PC-9 (cell line): ENCODE measurements around the gene SPOP. TPM values are rescaled to one million over a fixed set of nuclear protein-coding genes. Genes with fewer than 3 reads are reported as not detected.

Experiments used
- BruUV-seq: library from RNA; stranded (reverse); fragments of 400-500 nt; replicated peaks from 2 replicates; lab custom pipeline; 2021; lab: Mats Ljungman, UMichigan
- CTCF ChIA-PET: fragments of 300-600 bp; sonication (Branson Sonifier 250); formaldehyde crosslinking; loops from one replicate; lab custom pipeline; 2022; ENCODE audit warnings: antibody characterized with exemption; lab: Charles Lee
- POLR2A ChIA-PET: fragments of 300-600 bp; sonication (Branson Sonifier 250); formaldehyde crosslinking; loops from one replicate; lab custom pipeline; 2022; ENCODE audit warnings: antibody characterized with exemption; ENCODE audit not compliant: unreplicated experiment; lab: Charles Lee
- DNase-seq, 2 experiments: peaks; one replicate each; pipeline versions ENCODE4 v3.0.0 to v3.0.0-alpha.2; 2015 to 2022; ENCODE audit warnings: mixed read lengths in 1 of 2
- H2AFZ ChIP-seq: fragments of 200-600 bp; sonication (generic); 2 replicates; pipeline ENCODE4 v1.8.1; 2017; ENCODE audit warnings: antibody characterized with exemption
- H3F3A ChIP-seq: fragments of 200-600 bp; sonication (generic); 2 replicates; pipeline ENCODE4 v1.8.1; 2017; ENCODE audit warnings: antibody characterized with exemption, mild to moderate bottlenecking, low read depth; ENCODE audit not compliant: insufficient read depth
- H3K27ac ChIP-seq: fragments of 200-600 bp; sonication (generic); 2 replicates; pipeline ENCODE4 v1.6.1; 2016; ENCODE audit warnings: mixed run types
- H3K27me3 ChIP-seq: fragments of 200-600 bp; sonication (generic); 2 replicates; pipeline ENCODE4 v1.6.1; 2016; ENCODE audit warnings: low read depth, mixed run types; ENCODE audit not compliant: insufficient read depth
- H3K36me3 ChIP-seq: fragments of 200-600 bp; sonication (generic); 2 replicates; pipeline ENCODE4 v1.6.1; 2016; ENCODE audit warnings: low read depth, mixed run types
- H3K4me1 ChIP-seq: fragments of 200-600 bp; sonication (generic); replicated peaks from 2 replicates; pipeline ENCODE4 v1.6.1; 2016; ENCODE audit warnings: mixed run types; ENCODE audit not compliant: insufficient read depth
- H3K4me2 ChIP-seq: fragments of 200-600 bp; sonication (generic); 2 replicates; pipeline ENCODE4 v1.6.1; 2017; ENCODE audit warnings: mixed run types
- H3K4me3 ChIP-seq: fragments of 200-600 bp; sonication (generic); 2 replicates; pipeline ENCODE4 v1.6.1; 2016; ENCODE audit warnings: mixed run types
- H3K79me2 ChIP-seq: fragments of 200-600 bp; sonication (generic); 2 replicates; pipeline ENCODE4 v1.6.1; 2017; ENCODE audit warnings: low read depth, mixed run types
- H3K9me2 ChIP-seq: fragments of 200-600 bp; sonication (generic); 2 replicates; pipeline ENCODE4 v1.8.1; 2017; ENCODE audit warnings: mild to moderate bottlenecking; ENCODE audit not compliant: insufficient read depth
- H3K9me3 ChIP-seq: fragments of 200-600 bp; sonication (generic); 2 replicates; pipeline ENCODE4 v1.8.1; 2016; ENCODE audit warnings: low read depth; ENCODE audit not compliant: insufficient read depth
- H4K20me1 ChIP-seq: fragments of 200-600 bp; sonication (generic); 2 replicates; pipeline ENCODE4 v1.8.1; 2017; ENCODE audit not compliant: insufficient read depth
- EZH2 ChIP-seq: fragments of 200-600 bp; sonication (generic); IDR thresholded peaks from 2 replicates; pipeline ENCODE4 v1.8.0; 2017; ENCODE audit warnings: antibody characterized with exemption, low read depth
- intact Hi-C: fragments of 100-400 bp; cut with micrococcal nuclease; formaldehyde crosslinking; loops from one replicate; pipeline ENCODE4 v1.10.0; 2022; ENCODE audit not compliant: unreplicated experiment
- total RNA-seq: library from RNA; stranded (reverse); gene quantifications from 2 replicates; pipeline ENCODE4 v1.2.3, GENCODE V29; 2021
- TF ChIP-seq, protein P1 (sequence below): fragments of 200-600 bp; sonication (generic); conservative IDR thresholded peaks from 2 replicates; pipeline ENCODE4 v1.6.1; 2017; ENCODE audit warnings: mixed run types, antibody characterized with exemption, mild to moderate bottlenecking, moderate library complexity

The SPOP gene
- total RNA-seq, 1 experiment from 2014 or later = 41.7 TPM

DNA sequence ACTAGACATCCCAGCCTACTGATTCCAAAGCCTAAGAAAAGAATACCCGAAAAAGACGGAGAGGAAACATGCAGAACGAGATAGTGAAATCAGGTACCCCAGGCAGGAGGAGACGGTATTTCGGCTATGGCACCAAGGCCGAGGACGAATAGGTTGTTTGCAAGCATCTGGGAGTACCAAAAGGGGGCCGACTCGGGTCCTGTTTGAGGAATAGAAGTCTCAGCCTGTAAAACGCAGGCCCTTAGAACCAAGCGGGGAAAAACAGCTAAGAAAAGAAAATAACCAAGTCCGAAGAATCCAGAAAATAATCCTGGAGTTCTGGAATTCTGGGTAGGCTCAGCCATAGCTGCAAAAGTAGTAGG lies 29.3 kb upstream of the SPOP start:
- intact Hi-C loops = loop anchor here (5.0 kb wide), 1 partner anchor 145 kb away; no protein-coding TSS in a partner anchor
- Histone ChIP-seq H3K27me3 (no peaks in the 10 kb centered on the region), H3F3A (0 out of 2 replicates have a peak, but pooled peaks cover 11% of the 10 kb centered on the region), H3K36me3 (peaks cover 25% of the 10 kb centered on the region), H4K20me1 (no peaks in the 10 kb centered on the region), H3K27ac (peak overlapping the region; percentile 86), H3K4me3 (peak overlapping the region; percentile 92), H3K4me2 (peak overlapping the region; percentile 99), H3K9me3 (no peaks in the 10 kb centered on the region), H3K4me1 (peaks cover 17% of the 10 kb centered on the region), H2AFZ (peak overlapping the region; percentile 85), H3K79me2 (peaks cover 19% of the 10 kb centered on the region), H3K9me2 (no peaks in the 10 kb centered on the region)
- peak in 1 of 2 experiments; percentile 20 for DNase-seq
- no TSS peak for BruUV-seq
- ChIA-PET POLR2A (no interaction called here), CTCF (no interaction called here)
- no peak for TF ChIP-seq EZH2
- TF ChIP-seq, protein P1, sequence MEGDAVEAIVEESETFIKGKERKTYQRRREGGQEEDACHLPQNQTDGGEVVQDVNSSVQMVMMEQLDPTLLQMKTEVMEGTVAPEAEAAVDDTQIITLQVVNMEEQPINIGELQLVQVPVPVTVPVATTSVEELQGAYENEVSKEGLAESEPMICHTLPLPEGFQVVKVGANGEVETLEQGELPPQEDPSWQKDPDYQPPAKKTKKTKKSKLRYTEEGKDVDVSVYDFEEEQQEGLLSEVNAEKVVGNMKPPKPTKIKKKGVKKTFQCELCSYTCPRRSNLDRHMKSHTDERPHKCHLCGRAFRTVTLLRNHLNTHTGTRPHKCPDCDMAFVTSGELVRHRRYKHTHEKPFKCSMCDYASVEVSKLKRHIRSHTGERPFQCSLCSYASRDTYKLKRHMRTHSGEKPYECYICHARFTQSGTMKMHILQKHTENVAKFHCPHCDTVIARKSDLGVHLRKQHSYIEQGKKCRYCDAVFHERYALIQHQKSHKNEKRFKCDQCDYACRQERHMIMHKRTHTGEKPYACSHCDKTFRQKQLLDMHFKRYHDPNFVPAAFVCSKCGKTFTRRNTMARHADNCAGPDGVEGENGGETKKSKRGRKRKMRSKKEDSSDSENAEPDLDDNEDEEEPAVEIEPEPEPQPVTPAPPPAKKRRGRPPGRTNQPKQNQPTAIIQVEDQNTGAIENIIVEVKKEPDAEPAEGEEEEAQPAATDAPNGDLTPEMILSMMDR = no peak

GRCh38 chr17:49705254-49705653 lies 27.4 kb upstream of the SPOP start:
- Histone ChIP-seq H4K20me1 (no peaks in the 10 kb centered on the region), H3K27me3 (no peaks in the 10 kb centered on the region), H3K36me3 (peaks cover 25% of the 10 kb centered on the region), H3K27ac (no peak overlapping the region), H3K9me2 (no peaks in the 10 kb centered on the region), H3F3A (peaks cover 20% of the 10 kb centered on the region; the same call in 1 of the 2 replicates), H3K9me3 (no peaks in the 10 kb centered on the region), H2AFZ (no peak overlapping the region), H3K4me3 (no peak overlapping the region), H3K4me2 (no peak overlapping the region), H3K79me2 (peaks cover 19% of the 10 kb centered on the region), H3K4me1 (peaks cover 17% of the 10 kb centered on the region)
- intact Hi-C loops = loop anchor here (5.0 kb wide), 1 partner anchor 147 kb away; no protein-coding TSS in a partner anchor
- TF ChIP-seq, protein P1 = no peak
- TF ChIP-seq EZH2 = no peak
- no peak for DNase-seq
- ChIA-PET CTCF (no interaction called here), POLR2A (interaction anchor here (0.7 kb wide), 1 partner anchor 266 kb away, joined by 6 read pairs; no protein-coding TSS in a partner anchor)
- BruUV-seq = no TSS peak

GRCh38 chr17:49703557-49704277 lies 25.8 kb upstream of the SPOP start:
- Histone ChIP-seq H3K4me1 (peaks cover 12% of the 10 kb centered on the region), H3K27me3 (no peaks in the 10 kb centered on the region), H3K79me2 (peaks cover 19% of the 10 kb centered on the region), H3K27ac (no peak overlapping the region), H3K9me2 (no peaks in the 10 kb centered on the region), H3K9me3 (no peaks in the 10 kb centered on the region), H4K20me1 (no peaks in the 10 kb centered on the region), H3K36me3 (peaks cover 25% of the 10 kb centered on the region), H3K4me2 (no peak overlapping the region), H3F3A (peaks cover 33% of the 10 kb centered on the region; the same call in 1 of the 2 replicates), H3K4me3 (no peak overlapping the region), H2AFZ (no peak overlapping the region)
- ChIA-PET CTCF (no interaction called here), POLR2A (interaction anchor here (1.0 kb wide), 1 partner anchor 61 kb away, joined by 3 read pairs; no protein-coding TSS in a partner anchor)
- intact Hi-C loops = no loop called here
- BruUV-seq = no TSS peak
- peak; percentile 16 to 46 for DNase-seq
- TF ChIP-seq, protein P1 = peak; percentile 68
- TF ChIP-seq EZH2 = no peak
